ENCODE results near the gene FADS6.

Gene FADS6

GRCh38 chr17:74830861-74831260 lies 62.6 kb downstream of the FADS6 start:
- Histone ChIP-seq H3K27me3 (ENCODE audit: control insufficient read depth, insufficient read depth, low read length) (no peaks in the 10 kb centered on the region), H3K9me3 (ENCODE audit: control insufficient read depth, insufficient read depth, low read length) (no peaks in the 10 kb centered on the region), H3K4me3 (ENCODE audit: low read length) (no peak overlapping the region), H3K4me1 (ENCODE audit: control insufficient read depth, insufficient read depth, low read length) (no peaks in the 10 kb centered on the region), H3K36me3 (ENCODE audit: control insufficient read depth, insufficient read depth, low read length) (peaks cover 2% of the 10 kb centered on the region; the same call in 1 of the 2 replicates), H3K27ac (ENCODE audit: low read length) (no peak overlapping the region)
- WGBS (ENCODE audit: insufficient coverage, insufficient read length): no CpG with 5 or more reads among the region's 19 CpGs
- no peak for DNase-seq (ENCODE audit: low read depth, low spot score)

GRCh38 chr17:74827800-74828199 lies 65.6 kb downstream of the FADS6 start:
- Histone ChIP-seq H3K27ac (ENCODE audit: low read length) (no peak overlapping the region), H3K27me3 (ENCODE audit: control insufficient read depth, insufficient read depth, low read length) (no peaks in the 10 kb centered on the region), H3K4me3 (ENCODE audit: low read length) (no peak overlapping the region), H3K4me1 (ENCODE audit: control insufficient read depth, insufficient read depth, low read length) (no peaks in the 10 kb centered on the region), H3K36me3 (ENCODE audit: control insufficient read depth, insufficient read depth, low read length) (0 out of 2 replicates have a peak, but pooled peaks cover 6% of the 10 kb centered on the region), H3K9me3 (ENCODE audit: control insufficient read depth, insufficient read depth, low read length) (no peaks in the 10 kb centered on the region)
- DNase-seq (ENCODE audit: low read depth, low spot score): no peak
- no CpG with 5 or more reads among the region's 11 CpGs for WGBS (ENCODE audit: insufficient coverage, insufficient read length)
